ENCODE measurements around the gene CTDSPL.

Gene CTDSPL

GRCh38 chr3:37918627-37919026 is 56.9 kb downstream of the CTDSPL start:
- DNase-seq: no peak

DNA sequence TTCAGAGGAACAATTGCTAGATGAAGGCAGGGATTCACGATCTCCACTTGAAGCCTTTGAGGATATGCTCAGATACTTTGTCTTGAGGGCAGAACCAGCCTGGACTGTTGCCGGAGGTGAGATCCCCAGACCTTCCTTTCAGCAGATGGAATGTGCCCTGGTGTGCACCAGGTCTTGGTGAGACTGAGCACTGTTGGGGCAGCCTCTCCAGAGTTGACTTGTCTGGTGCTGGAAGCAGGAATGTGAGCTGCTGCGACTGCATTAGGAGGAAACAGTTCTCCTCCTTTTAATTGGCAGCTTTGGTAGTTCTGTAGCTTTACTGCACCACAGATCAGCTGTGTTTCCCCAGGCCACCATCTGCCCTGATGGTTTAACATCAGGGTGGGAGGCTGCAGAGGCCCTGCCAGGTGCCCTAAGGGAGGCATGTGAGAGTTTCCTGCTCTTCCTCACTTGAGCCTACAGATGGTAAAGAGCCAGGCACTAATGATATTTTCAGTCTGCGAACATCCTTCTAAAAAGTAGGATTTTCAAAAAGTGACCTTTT is 58.5 kb downstream of the CTDSPL start:
- DNase-seq: no peak

GRCh38 chr3:37921025-37921424 is 59.3 kb downstream of the CTDSPL start:
- no peak for DNase-seq

DNA sequence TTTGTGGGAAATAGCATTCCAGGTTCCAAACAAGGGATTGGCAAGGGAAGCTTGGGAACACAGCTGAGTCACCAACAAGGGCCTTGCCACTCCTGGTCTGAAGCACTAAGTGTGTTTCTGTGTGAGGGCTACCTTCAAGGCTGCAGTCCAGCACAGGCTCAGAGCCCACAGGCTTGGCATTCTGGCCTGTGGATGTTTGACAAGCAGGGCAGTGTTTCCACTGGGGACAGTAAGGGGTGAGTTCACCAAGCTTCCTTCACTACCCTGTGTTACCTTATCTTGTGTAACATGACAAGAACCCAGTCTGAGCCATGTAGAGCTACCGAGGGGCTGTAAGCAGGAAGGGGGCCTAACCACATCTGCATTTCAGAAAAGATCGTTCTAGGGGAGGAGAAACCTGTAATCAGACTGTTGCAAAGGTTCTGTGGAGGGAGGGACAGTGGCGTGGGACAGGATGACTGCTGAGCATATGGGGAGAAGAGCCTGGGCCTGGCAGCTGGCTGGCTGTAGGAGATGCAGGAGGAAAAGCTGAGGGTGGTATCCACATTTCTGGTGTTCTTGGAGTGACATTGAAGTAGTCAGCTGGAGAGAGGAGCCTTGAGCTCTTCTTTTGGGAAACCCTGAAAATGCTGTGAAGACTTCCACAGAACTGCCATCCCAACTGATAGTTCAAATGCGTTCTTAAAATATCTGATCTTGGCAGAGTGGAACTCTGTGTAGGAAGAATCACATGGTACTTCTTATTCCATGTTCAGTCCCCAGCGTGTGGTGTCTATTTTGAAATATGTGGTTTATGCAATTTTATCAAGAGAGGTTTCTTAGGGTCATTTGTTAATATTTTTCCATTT is 61.3 kb downstream of the CTDSPL start:
- no peak for DNase-seq

GRCh38 chr3:37923569-37924040 is 61.9 kb downstream of the CTDSPL start:
- DNase-seq: no peak

- DNase-seq: no peak
These were observed 62.8 kb downstream of the CTDSPL start for GRCh38 chr3:37924453-37924852.

DNA sequence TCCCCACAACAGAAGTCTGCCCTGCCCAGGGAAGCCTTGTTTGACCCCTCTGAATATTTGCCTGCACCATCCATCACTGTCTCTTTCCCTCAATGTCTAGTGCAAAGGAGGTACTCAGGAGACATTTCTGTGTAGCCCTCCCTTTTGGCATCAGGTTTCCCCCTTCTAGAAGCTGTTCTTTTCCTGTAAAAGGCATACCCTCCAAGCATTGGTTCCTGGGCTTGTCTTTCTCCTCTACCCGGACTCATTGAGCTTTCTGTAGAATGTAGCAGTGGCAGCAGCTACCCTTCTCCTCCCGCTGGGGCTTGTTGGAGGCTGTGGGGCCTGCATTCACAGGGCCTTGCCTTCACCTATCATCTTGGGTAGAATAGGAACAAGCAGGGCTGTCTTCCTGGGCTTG is 63.5 kb downstream of the CTDSPL start:
- no peak for DNase-seq

DNA sequence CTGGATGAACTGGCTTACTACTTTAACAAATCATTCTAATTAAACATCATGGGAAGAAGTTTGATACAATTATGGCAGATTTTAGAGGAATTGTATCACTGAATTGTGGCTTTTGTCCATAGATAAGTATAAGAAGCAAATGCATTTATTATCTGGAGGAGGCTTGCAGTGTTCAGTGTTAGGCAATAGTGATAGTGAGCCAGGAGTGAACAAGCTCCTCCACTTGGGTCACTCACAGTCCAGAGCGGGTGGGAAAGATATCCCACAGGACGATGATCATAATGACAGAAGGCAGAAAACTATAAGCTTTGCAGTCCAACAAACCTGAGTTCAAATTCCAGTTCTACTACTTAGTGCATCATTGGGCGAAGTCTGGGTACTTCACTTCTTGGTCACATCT is 64.9 kb downstream of the CTDSPL start:
- DNase-seq: no peak

- DNase-seq: no peak
These were observed 68.8 kb downstream of the CTDSPL start for GRCh38 chr3:37930495-37930894.

GRCh38 chr3:37932505-37932904 is 70.8 kb downstream of the CTDSPL start:
- DNase-seq: no peak

- no peak for DNase-seq
These were observed 73.1 kb downstream of the CTDSPL start for GRCh38 chr3:37934631-37935289.

DNA sequence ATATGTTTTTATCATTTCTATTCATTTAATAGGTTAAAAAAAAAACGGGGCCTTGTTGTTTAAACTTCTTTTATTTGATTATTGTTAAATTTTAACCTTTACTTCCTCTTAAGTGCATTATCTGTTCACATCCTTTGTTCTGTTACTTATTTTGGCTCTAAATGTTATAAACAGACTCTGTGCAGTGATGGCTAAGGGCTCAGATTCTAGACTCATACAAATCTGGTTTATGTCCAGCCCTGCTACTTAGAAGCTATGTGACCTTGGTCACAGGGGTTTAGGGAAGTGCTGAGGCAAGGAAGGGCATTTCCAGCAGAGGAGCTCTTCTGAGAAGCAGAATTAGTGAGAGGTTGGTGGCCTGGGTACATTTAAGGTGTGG is 73.6 kb downstream of the CTDSPL start:
- DNase-seq: no peak

- DNase-seq: no peak
These were observed 74.3 kb downstream of the CTDSPL start for GRCh38 chr3:37935756-37936666.

DNA sequence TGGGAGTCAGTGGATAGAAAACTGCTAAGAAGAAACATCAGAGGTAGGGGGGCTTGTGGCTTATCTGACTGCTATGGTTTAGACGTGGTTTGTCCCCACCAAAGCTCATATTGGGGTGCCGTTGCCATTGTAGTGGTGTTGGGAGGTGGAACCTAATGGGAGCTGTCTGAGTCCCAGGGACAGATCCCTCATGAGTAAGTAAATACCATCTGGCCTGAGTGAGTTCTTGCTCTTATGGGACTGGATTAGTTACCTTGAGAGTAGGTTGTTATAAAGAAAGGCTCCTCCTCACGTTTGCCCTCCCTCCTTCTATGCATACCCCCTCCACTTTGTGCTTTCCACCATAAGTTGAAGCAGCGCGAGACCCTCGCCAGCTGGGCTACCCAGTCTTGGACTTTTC is 75.5 kb downstream of the CTDSPL start:
- DNase-seq: no peak

DNA sequence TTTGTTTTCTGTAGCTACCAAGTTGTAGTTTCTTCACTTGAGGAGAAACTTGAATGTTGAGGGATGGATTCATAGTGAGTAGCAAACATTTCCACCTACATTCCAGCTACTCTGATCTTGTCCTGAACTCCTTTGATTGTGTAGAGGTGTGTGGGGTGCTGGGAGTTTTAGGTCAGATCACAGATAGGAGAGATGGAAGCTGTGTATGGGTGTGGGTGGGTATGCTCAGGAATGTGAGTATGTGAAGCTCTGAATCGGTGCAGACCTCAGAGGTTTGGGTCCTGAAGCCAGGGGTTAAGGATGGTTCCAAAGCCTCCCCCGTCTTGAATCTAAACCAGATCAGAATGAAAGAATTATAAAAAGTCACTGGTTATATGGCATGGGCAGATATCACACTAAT is 76.3 kb downstream of the CTDSPL start:
- DNase-seq: no peak

DNA sequence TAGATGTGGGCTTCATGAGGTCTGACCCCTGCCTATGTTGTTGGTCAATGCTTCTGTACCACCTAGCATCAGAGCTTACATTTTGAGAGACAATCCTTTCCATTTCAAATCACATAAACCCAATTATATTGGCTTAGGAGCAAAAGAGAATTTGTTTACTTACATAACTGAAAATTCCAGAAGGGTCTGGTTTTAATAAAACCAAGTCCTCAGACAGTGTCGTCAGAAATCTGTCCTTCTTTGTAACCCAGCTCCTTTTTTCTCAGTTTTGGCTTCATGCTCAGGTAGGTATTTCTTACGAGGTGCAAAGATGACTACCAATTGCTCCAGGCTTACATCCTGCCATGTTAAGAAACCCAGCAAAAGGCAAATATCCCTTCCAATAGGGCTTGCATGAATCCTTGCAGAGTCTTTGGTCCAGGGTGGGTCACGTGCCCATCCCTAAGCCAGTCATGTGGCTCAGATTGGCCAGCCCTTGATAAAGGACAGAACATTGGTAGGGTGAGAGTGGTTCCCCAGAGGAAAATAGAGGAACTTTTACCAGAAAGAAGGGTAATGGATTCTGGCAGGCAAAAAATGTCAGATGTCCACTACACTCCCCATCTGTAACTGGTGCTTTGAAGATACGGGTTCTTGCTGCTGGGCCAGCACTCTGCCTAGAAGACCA is 78.7 kb downstream of the CTDSPL start:
- no peak for DNase-seq

DNA sequence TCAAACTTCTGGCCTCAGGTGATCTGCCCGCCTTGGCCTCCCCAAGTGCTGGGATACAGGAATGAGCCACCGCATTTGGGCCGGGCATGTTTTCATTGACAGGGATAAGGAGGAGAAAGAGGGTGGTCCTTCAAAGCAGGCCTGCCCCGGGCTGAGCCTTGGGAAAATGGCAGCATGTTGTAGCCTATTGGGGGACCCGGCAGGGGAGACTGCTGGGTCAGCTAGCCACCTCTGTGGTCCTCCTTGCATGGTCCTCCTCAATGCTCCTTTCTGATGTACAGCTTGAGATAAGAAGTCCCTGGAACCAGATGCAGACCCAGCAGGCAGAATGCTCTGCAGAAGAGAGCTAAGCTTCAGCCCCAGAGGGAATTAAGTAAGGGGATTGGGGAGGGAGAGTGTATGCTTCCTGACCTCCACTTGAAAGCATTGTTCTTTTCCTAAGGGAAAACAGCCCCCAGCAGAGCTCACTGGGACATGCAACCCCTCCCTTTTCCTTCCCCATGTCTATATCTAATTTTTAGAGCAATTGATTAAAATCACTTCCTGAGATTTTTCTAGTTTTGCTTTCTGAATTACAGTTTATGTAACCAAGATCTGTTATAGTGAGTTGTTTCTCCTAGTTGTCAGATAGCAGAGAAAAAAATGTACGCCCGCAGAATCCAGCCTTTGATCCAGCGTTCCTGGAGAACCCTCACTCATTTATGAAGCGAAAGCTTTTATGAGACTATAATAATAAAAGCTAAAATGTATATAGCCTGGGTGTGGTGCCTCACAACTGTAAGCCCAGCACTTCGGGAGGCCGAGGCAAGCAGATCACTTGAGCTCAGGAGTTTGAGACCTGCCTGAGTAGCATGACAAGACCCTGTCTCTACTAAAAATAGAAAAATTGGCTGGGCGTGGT is 80.2 kb downstream of the CTDSPL start:
- DNase-seq: no peak

DNA sequence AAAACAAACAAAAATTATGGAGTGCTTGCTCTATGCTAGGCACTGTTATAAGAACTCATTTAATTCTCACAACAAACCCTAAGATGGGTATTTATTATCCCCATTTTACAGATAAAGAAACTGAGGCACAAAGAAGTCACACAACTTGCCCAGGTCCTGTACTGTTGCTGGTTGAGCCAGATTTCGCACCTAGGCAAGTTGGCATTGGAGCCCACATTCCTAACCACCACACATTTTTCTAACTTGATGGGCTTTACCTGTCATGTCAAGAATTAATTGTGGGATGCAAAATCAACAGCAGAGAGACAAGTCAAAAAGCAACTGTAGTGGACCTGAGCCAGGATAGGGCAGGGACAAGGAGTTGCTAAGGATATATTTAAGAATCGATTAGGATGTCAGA is 81.0 kb downstream of the CTDSPL start:
- DNase-seq: no peak

- DNase-seq: no peak
These were observed 81.4 kb downstream of the CTDSPL start for GRCh38 chr3:37943126-37943525.

DNA sequence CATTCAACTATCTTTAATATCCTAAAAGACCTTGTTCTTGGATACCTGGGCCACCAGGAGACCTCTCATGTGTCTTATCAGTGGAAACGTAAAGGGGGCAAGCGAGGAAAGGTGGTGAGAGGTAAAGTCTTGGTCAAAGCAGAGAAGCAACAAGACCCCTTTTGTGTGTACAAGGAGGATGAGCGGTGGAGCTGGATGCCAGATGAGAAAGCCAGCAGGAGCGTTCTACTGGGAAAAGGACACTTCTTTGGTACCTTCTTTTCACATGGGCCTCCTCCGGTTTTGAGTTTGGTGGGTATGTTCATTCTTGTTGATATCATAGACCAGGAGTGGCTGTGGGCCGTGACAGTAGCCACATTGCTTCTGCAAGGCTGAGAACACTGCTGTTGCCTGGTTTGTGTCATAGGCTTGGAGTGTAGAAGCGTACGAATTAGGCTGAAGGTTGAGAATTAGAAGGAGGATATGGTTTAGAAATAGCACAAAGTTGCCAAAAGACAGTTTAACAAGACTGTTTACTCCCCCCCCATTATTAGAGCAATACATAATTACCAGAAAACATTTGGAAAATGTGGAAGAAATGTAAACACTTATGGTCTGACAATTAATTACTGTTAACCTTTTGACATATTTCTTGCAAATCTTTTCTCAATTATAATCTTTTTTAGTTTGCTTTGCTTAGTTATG is 82.1 kb downstream of the CTDSPL start:
- DNase-seq: no peak

- DNase-seq: no peak
These were observed 82.7 kb downstream of the CTDSPL start for GRCh38 chr3:37944391-37944842.

Measured in CD4-positive, alpha-beta T cell treated with Interferon alpha-2 for 1 hour (primary cell).